G401.6 (cell line): Measurements from ENCODE around the gene TRMT10C.
"Not testable (repeated sequence)": the region's sequence is repeated elsewhere in the genome, so short reads cannot be mapped to it uniquely, and the experiment has no call there.

ENCODE experiments used
- FAIRE-seq: peaks from 2 replicates; lab custom pipeline; 2012; peaks lifted over from hg19 to GRCh38; lab: Jason Lieb, UNC

Gene TRMT10C

DNA sequence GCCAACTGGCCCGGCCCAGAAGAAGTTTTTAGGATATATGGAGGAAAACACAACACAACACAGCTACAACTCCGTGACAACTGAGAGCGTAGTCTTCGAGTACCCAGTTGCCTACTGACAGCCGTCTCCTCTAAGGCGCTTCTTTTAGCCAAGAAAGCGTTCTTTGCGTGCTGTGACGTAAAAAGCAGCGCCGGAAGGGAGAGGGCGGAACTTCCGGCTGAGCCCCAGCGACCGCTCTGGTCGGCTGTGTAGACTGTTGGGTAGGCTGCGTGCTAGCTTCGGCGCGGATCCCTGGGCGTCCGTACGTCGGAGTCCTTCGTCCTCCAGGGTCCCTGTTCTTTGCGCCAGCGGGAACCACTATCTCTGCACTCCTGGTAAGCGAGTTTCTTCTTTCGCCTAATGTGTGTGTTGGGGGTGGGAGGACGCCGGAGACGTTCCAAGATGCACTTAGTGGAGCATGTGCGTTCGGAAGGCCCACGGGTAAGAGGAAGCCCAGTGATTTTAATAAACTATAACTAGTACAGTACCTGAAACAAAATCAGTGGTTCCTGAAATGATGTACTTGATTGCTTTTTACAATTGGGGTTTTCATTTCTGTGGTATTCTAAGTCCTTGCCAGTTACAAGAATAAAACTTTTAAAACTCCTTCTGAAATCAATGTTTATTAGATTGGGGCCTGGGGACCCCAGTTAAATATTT is at the start of gene TRMT10C:
Gene TRMT10C, plus strand, starts transcription at position 239 of the 699 bp plus-strand sequence. CDS start 2,914 bp downstream, outside the sequence.
- FAIRE-seq, result peak; percentile 89

DNA sequence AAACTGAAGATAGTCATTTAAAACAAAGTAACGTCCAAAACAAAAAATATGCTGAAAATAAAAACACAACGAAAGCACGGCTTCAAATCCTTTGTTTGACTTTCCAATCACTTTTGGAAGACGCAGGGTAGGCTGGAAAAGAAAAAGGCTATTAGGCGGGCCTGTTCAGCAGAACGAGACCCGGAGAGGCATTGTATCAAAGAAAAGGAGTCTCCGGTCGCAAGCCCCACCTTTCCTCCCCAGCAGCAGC is 49.3 kb upstream of the TRMT10C start:
- FAIRE-seq, result peak; percentile 73

DNA sequence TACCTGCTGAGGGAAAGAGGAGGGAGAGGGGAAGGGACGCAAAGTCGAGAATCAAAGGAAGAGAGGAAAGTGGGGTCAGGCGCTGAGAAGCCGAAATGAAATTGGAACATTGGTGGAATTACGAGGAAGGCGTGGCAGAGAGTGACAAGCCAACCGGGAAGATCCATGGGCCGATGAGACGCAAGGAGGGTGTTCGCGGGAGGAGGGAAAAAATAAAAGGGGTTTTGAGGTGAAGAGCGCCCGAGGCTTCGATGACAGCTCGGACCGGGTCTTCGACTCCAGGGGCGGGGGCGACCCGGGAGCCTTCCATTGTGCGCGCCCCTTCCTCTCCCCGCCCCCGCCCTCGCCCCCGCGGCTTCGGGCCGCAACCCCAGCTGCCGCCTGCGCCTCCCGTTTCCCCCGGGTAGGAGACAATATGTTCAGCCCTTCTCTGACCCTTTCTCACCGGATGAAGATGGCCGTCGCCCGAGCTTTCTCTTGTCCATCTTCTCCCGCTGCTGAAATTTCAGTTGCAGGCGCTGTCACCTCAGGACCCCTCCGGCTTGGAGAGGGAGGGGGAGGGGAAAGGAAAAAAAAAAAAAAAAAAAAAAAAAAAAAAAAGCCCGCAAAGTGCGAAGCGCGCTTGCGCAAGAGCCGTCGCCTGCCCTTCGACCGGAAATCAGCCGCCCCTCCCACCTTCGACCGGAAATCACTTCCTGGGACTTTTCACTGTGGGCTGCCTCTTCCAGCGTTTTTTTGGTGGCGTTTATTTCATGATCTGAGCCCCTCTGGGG is 48.8 kb upstream of the TRMT10C start, which contains the start of gene SENP7:
Gene SENP7, minus strand, starts transcription at position 567 of the 773 bp plus-strand sequence. Its CDS starts 82 bp downstream, at position 485.
- peak; percentile 82 for FAIRE-seq

DNA sequence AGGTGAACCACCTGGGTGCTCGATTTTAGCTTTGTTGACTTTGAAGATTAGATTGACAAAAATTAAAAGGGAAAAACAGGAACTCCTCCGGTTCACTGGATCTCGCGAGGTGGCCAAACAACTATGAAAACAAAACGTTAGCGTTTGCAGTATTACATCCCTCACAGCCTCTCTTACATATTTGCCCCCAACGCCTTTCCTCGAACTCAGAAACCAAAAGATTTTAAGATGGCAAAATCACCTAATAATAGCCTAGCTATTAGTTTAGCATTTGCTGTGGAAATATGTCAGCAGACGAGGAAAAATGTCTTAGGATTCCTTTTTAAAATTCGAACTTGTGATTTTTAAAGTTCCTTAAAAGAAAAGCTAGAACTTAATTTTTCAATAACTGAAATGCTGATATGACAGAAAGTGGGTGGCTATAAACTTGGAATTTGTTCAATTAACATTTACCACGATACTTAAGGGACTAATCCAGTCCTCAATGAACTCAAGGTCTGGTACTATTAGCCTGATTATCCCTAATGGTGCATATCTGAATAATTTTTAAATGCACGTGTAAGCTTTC is 48.2 kb upstream of the TRMT10C start:
- FAIRE-seq, result no peak

DNA sequence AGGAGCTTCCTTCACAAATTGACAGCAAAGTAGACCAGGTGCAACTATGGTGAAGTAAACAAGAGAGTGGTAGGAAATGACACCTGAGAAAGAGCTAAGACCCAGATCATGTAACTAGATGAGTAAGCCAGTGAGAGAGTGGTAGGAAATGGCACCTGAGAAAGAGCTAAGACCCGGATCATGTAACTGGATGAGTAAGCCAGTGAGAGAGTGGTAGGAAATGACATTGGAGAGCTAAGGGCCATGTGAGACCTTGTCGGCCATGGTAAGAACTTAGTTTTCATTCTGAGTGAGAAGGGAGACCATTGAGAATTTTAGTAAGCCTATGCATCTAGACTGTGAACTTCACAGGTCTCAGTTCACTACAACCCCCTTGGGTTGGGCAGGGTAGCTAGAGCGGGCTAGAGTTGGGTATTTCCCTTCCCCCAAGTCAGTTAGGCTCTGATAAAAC is 43.2 kb upstream of the TRMT10C start:
- no peak for FAIRE-seq

DNA sequence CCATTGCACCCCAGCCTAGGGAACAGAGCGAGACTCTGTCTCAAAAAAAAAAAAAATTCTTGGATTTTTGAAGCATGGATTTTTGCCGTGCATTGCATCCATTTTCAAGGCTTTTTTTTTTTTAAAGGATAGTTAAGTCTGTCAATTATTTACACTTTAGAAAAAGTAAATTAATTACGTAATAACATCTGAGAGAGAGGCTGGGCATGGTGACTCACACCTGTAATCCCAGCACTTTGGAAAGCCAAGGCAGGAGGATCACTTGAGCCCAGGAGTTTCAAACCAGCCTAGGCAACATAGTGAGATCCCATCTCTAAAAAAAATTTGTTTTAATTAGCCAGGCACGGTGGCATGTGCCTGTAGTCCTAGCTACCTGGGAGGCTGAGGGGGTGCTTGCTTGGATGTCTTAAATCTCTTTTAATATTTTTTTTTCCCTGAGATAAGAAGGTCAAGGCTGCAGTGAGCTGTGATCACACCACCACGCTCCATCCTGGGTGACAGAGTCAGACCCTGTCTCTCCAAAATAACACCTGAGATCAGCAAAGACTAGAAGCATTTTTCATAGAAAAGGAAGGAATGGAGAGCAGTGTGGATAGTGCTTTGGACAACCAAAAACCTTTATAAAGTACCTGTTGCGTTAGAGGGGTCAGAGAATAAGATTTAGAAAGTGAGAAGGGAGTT is 41.8 kb upstream of the TRMT10C start:
- FAIRE-seq, result no peak

DNA sequence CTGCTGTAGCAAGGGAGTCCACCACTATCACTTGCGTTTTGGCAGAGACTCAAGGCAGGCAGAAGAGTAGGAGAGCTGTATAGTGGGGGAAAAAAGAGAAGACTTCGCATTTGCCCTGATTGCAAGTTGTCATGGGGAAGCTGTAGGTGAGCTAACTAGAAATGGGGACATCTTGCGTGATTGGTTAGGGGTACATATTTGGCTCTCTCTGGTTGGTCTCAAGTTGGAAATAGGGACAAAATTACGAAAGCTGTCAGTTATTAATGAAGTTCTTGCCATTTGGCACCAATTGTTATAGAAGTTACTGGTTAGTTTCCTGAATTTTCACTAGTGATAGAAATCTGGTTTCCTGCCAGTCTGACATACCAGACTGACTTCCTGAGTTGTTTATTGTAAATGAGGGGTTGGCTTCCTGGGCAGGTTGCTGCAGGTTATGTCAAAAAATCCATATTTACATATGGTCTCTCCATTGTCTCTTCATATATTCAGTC is 40.4 kb upstream of the TRMT10C start:
- no peak for FAIRE-seq

DNA sequence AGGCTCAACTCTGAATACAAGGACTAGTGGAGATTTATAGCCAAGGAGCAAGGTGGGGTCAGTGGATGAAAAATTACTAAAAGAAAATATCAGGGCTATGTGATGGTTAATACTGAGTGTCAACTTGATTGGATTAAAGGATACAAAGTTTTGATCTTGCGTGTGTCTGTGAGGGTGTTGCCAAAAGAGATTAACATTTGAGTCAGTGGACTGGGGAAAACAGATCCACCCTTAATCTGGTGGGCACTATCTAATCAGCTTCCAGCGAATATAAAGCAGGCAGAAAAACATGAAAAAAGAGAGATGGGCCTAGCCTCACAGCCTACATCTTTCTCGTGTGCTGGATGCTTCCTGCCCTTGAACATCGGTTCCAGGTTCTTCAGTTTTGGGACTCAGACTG is 34.2 kb upstream of the TRMT10C start:
- FAIRE-seq, result no peak

DNA sequence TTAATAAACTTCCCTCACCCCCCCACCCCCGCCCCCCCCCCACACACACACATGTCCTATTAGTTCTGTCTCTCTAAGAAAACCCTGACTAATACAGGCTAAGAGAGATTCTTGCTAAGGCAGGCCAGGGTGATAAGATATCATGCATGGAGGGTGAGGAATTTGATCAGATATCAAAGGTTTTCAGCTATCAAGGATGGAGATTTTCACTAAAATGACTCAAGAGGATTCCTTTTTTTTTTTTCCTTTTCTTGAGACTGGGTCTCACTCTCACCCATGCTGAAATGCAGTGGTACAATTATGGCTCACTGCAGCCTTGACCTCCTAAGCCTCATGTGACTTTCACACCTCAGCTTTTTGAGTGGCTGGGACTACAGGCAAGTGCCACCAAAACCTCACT is 33.8 kb upstream of the TRMT10C start:
- no peak for FAIRE-seq

DNA sequence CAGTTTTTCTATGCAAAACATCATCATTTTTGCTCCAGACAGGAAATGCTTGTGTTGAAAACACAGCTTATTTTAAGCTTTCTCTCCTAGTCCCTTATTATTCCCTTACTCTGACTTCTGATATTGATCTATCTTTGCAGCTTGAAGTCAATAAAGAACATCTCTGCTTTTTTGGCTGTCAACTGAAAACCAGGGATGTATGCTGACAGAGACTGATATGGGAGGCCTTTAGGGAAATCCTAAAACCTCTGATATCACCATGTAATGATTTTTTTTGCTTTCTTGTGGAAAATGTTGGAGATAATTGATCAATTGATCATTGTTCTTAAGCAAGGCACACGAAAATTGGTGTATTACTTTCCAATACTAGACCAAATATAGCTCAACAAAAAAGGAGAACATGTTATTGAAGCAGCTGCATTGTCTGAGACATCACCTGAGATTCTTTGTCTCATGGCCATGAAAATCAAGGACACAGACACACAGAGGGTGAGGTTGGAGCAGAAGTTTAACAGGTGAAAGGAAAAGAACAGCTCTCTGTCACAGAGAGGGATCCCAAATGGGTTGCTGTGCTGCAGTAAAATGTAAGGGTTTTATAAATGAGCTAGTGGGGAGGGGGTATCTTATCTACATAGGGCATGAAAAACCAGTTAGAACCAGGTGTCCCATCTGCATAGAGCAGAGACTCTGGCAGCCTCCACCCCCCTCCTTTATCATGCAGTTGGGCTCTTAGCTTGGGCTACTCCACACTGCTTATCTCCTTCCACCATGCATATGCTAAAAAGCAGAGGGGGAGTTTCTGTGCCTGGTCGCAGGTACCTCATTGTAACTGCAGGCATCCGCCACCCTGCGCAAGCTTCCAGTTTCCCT is 31.6 kb upstream of the TRMT10C start:
- no peak for FAIRE-seq

DNA sequence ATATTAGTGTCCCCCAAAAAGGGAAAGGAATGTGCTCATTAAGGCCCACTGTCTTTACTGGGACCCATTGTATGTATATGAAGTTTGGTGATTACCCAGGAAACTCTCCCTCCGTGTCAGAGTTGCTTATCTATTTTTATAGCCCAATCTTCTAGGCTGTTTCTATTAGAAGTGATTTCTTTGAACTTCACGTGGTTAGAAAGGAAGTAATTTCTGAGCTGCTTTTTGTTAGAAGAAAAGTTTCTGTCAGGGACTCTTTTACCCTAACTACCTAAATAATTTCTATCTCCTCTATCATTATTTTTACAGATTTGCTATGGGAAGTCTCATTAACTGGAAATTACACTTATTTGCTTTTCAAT is 31.0 kb upstream of the TRMT10C start:
- no peak for FAIRE-seq

DNA sequence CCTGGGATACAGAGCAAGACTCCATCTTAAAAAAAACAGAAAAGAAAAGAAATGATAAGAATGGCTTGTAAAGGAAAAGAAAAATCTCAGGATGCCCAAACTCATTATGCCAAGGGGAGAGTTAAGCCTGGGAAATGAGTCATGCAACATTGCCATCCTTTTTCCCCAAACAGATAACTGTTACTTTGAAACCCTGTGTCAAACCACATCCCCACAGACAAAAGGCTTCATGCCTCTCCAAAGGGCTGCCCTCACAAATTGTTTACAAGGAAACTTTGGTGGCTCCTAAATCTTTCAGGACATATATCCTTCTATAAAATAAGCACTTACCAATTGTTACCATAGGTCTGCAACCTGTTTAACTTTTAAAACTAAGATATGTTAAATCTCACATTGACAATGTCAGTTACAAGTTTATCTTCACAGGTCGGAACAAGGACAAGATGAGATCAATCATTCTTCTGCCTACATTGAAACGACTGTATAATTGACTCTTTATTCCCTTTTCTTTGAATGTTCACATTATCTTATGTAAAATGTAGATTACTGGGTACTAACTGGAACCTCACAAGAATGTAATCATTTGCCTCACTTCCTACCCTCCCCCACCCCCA is 30.1 kb upstream of the TRMT10C start:
- no peak for FAIRE-seq

DNA sequence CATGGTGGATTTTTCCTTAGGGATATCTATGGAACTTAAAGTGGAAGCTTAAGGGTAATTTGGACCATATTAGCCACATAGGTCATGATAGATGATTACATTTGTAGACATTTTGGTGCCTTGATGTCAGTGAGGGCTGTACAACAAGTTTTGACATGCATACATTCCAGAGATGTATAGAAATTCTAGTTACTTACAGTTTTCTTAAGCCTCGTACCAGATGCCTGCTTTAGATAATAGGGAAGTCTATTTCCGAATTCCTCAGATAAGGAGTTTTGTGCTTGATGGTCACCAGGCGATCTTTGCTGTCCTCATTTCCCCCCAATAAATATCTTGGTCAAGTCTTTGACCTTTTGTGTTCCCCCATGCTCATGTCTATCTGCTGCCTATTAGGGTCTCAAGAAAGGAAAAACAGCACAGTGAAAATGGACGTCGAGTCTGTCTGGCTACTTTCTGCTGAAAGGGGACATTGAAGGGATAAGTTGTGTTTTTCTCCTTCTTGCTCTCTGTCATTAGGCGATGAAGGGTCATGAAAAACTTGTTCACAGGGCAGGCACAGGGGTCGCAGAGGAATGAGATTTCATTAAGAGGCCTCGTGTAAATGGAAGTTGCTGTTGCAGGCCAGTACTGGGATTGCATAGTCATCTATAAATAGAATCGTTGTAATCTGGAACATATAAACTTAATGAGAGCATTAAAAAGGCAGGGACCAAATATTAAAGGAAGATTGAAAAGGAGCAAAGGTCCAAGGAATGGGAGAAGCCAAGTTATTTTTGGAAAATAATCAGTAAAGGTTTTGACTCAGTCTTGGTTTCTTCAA is 28.7 kb upstream of the TRMT10C start:
- no peak for FAIRE-seq

DNA sequence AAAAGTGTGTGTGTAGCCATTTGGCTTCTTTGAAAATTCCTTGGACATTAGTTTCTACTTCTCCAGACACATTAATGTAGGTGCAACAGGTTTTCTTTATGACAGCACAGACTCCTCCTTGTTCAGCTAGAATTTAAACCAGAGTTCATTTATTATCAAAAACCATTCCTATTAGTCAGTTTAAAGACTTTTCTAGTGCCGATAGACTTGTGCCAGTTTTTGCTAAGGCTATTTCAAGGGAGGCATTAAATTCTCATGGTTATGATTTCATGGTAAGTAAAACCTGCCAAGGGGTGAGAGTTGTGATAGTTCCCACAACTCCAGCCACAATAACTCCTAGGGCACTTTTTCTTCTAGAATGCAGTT is 28.1 kb upstream of the TRMT10C start:
- FAIRE-seq, result no peak

DNA sequence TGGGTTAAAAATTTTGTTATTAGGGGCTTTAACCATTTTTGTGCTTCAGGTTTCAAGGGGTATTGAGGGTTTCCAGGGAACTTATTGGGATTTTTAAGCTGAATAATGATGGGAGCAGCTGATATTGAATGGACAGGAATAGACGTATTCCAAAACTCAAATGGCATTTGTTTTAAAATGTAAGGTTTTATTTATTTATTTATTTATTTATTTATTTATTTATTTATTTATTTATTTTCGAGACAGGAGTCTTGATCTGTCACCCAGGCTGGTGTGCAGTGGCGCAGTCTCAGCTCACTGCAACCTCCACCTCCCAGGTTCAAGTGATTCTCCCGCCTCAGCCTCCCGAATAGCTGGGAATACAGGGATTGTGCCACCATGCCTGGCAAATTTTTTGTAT is 26.4 kb upstream of the TRMT10C start:
- FAIRE-seq, result no peak

DNA sequence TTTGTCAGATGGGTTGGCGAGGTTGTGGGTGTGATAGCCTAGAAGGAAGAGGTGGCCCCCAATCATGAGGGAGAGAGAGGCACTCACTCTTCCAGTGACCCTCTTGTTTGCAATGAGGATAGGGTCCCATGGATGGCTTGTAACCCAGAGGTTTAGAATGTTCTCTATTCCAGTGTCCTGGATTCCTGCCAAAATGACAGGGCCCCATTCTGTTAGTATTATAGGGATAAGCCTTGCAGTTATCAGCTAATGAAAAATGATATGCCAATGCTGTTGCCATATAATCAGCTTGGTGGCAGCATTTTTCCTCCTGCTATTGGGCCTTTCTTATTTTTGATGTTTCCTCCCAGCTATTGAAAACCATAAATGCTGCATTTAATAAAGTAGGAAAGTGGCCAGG is 25.4 kb upstream of the TRMT10C start:
- no peak for FAIRE-seq

DNA sequence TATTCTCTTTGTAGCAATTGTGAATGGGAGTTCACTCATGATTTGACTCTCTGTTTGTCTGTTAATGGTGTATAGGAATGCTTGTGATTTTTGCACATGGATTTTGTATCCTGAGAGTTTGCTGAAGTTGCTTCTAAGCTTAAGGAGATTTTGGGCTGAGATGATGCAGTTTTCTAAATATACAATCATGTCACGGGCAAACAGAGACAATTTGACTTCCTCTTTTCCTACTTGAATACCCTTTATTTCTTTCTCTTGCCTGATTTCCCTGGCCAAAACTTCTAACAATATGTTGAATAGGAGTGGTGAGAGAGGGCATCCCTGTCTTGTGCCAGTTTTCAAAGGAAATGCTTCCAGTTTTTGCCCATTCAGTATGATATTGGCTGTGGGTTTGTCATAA is 24.7 kb upstream of the TRMT10C start:
- FAIRE-seq, result not testable (repeated sequence)

DNA sequence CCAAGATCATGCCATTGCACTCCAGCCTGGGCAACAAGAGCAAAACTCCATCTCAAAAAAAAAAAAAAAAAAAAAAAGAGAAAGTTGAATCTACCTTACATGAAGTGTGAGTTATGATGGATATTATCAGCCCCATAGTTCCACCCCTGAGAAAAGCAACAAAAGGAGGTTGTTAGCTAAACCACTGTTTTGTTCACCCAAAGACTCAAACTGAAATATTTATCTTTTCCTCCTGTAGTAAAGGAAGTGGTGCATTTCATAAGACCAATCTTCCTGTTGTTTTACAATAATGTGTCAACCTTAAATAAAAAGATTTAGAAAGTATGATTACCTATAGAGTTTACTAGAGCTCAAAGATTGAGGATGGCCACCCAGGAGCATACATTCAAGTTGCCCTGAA is 18.7 kb upstream of the TRMT10C start:
- FAIRE-seq, result no peak

DNA sequence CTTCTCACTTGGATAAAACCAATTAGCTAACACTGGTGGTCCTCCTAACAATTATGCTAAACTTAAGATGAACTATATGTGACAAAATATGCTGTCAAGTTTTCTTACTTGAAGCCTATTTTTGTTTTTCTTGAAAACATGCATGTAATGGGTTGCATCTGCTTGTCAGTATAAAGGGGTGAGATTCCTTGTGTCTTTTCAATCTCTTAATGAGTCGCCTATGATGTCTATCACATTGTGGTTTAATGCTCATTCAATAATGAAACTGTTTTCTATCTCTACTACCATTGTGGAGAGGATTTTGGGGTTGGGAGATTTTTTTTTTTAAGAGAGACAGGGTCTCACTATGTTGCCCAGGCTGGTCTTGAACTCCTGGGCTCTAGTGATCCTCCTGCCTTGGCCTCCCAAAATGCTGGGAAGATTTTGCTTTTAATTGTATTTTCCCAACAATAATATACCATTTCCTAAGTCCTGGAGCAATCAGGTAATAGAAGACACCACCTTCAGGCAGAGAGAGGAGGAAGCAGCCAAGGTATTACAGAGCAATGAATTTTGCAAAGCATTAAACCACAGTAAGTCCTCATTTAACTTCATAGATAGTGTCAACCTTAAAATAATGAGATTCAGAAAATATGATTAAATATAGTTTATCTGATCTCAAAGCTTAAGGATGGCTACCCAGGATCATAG is 17.4 kb upstream of the TRMT10C start:
- FAIRE-seq, result no peak

DNA sequence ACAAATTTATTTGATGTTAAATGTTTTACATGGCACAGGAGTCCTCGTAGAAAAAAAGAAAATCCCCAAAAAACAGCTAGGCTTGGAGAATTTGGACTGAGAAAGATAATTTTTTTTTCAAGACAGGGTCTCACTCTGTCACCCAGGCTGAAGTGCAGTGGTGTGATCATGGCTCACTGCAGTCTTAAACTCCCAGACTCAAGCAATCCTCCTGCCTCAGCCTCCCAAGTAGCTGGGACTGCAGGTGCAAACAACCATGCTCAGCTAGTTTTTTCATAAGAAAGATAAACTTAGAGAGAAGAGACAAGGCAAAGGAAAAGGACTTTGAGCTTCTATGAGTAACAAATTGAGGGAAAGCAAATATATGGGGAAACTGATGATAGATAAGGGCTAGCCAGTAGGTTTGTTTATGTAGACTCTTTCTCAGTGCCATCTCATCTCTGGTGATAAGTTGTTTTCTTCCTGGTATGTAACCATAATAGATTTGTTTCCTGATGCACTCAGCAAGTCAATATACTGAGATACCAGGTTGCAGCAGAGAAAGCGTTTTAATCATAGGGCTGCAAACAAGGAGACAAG is 13.1 kb upstream of the TRMT10C start:
- no peak for FAIRE-seq
